H1 (cell line): ENCODE measurements around the gene URAD. TPM values are rescaled to one million over a fixed set of nuclear protein-coding genes. Genes with fewer than 3 reads are reported as not detected.

Experiments
- ATF3 ChIP-seq: IDR thresholded peaks from 2 replicates; pipeline ENCODE4 v1.6.1; 2011; ENCODE audit warnings: low read depth, mild to moderate bottlenecking, low read length; ENCODE audit not compliant: insufficient read depth
- CTBP2 ChIP-seq: IDR thresholded peaks from 2 replicates; pipeline ENCODE4 v1.7.0; 2011; ENCODE audit warnings: borderline replicate concordance, mild to moderate bottlenecking, moderate library complexity, mixed read lengths, low read length; ENCODE audit not compliant: insufficient read depth, insufficient read length
- EZH2 ChIP-seq: fragments of 200-600 bp; sonication (generic); IDR thresholded peaks from 2 replicates; pipeline ENCODE4 v1.7.1; 2012; ENCODE audit warnings: low read depth, mild to moderate bottlenecking, moderate library complexity, low read length, inconsistent platforms; ENCODE audit not compliant: severe bottlenecking
- GABPA ChIP-seq: IDR thresholded peaks from 2 replicates; pipeline ENCODE4 v1.6.1; 2011; ENCODE audit warnings: mild to moderate bottlenecking, low read length, moderate library complexity, borderline replicate concordance; ENCODE audit not compliant: insufficient read depth
- POLR2A ChIP-seq, 2 experiments: IDR thresholded peaks; 1 replicate in 1 of 2; 2 replicates in 1 of 2; pipeline ENCODE4 v1.6.1; 2011; ENCODE audit warnings: low read depth in 2 of 2, low read length in 2 of 2, mild to moderate bottlenecking in 2 of 2; ENCODE audit errors: control extremely low read depth in 1 of 2
- SAP30 ChIP-seq: fragments of 300-600 bp; sonication (generic); IDR thresholded peaks from 2 replicates; pipeline ENCODE4 v1.7.1; 2012; ENCODE audit warnings: low read length, moderate library complexity, mild to moderate bottlenecking, inconsistent platforms; ENCODE audit not compliant: insufficient read depth, insufficient replicate concordance
- SIN3A ChIP-seq, 2 experiments: IDR thresholded peaks in 1 of 2; conservative IDR thresholded peaks in 1 of 2; 2 replicates each; pipeline ENCODE4 v1.6.1; 2011 to 2012; ENCODE audit warnings: low read length in 2 of 2, improper control_type of control experiment in 1 of 2, low read depth in 1 of 2, mild to moderate bottlenecking in 1 of 2
- SIRT6 ChIP-seq: IDR thresholded peaks from one replicate; pipeline ENCODE4 v1.7.1; 2012; ENCODE audit warnings: low read length, inconsistent platforms
- YY1 ChIP-seq: IDR thresholded peaks from 2 replicates; pipeline ENCODE4 v1.6.1; 2011; ENCODE audit warnings: low read depth, mild to moderate bottlenecking, low read length
- ZNF274 ChIP-seq: IDR thresholded peaks from 2 replicates; pipeline ENCODE4 v1.7.0; 2012; ENCODE audit warnings: low read length, borderline replicate concordance; ENCODE audit errors: extremely low read depth
- polyA plus RNA-seq, 7 experiments: library from polyadenylated mRNA; depleted of rRNA in 3 of 7; stranded (reverse) in 5 of 7; unstranded in 2 of 7; fragments of >200 nt in 5 of 7; fragments of 200-250 nt in 2 of 7; gene quantifications; 1 replicate in 5 of 7; 2 replicates in 1 of 7; 4 replicates in 1 of 7; pipeline versions ENCODE4 v1.2.1 to v1.2.3, GENCODE V29; 2011 to 2013; ENCODE audit warnings: missing spikeins in 2 of 7, mixed read lengths in 2 of 7
- total RNA-seq: library from RNA; stranded (reverse); fragmentation: NEBNext Ultra II Directional; extraction: Animal tissue kit (Norgen Biotek cat#: 25700); gene quantifications from 2 replicates; pipeline ENCODE4 v1.2.1, GENCODE V29; 2021
- TF ChIP-seq, protein P1 (sequence below), 3 experiments: IDR thresholded peaks; 1 replicate in 2 of 3; 2 replicates in 1 of 3; pipeline versions ENCODE4 v1.5.1 to v1.6.1; 2011; ENCODE audit warnings: low read length in 3 of 3, mild to moderate bottlenecking in 3 of 3, inconsistent platforms in 2 of 3, low read depth in 1 of 3, moderate library complexity in 1 of 3; ENCODE audit not compliant: insufficient read depth in 1 of 3; ENCODE audit errors: control extremely low read depth in 1 of 3
- TF ChIP-seq, protein P2 (sequence below): IDR thresholded peaks from 2 replicates; pipeline ENCODE4 v1.6.1; 2012; ENCODE audit warnings: inconsistent platforms

URAD gene
- total and polyA plus RNA-seq, 2 of the 8 experiments (the other 6 are each of a cell fraction or from before 2014, with no cell fraction given), result not detected

- TF ChIP-seq, protein P1, sequence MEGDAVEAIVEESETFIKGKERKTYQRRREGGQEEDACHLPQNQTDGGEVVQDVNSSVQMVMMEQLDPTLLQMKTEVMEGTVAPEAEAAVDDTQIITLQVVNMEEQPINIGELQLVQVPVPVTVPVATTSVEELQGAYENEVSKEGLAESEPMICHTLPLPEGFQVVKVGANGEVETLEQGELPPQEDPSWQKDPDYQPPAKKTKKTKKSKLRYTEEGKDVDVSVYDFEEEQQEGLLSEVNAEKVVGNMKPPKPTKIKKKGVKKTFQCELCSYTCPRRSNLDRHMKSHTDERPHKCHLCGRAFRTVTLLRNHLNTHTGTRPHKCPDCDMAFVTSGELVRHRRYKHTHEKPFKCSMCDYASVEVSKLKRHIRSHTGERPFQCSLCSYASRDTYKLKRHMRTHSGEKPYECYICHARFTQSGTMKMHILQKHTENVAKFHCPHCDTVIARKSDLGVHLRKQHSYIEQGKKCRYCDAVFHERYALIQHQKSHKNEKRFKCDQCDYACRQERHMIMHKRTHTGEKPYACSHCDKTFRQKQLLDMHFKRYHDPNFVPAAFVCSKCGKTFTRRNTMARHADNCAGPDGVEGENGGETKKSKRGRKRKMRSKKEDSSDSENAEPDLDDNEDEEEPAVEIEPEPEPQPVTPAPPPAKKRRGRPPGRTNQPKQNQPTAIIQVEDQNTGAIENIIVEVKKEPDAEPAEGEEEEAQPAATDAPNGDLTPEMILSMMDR (IDR thresholded peaks at IDR 0.05; ENCODE audit: control extremely low read depth in 1 of 3, insufficient read depth in 1 of 3, low read depth in 1 of 3, low read length in 3 of 3), result peak; percentile 90 to 97 (median 93)
- TF ChIP-seq CTBP2 (peak; percentile 86), ATF3 (no peak), POLR2A (IDR thresholded peaks at IDR 0.05; ENCODE audit: control extremely low read depth in 1 of 2, low read depth in 2 of 2, low read length in 2 of 2) (no peak), ZNF274 (no peak), YY1 (peak; percentile 35; the same call in 1 of the 2 replicates), GABPA (peak; percentile 82; the same call in 1 of the 2 replicates), SIN3A (conservative IDR thresholded peaks at IDR 0.05 in 1 of 2, IDR thresholded peaks at IDR 0.05 in 1 of 2; ENCODE audit: low read depth in 1 of 2, low read length in 2 of 2) (no peak), SAP30 (no peak), EZH2 (peak; percentile 92), SIRT6 (no peak)
- TF ChIP-seq, protein P2, sequence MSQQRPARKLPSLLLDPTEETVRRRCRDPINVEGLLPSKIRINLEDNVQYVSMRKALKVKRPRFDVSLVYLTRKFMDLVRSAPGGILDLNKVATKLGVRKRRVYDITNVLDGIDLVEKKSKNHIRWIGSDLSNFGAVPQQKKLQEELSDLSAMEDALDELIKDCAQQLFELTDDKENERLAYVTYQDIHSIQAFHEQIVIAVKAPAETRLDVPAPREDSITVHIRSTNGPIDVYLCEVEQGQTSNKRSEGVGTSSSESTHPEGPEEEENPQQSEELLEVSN, result no peak; the same call in 1 of the 2 replicates
Observed at GRCh38 chr13:27953676-27954405, 34.7 kb downstream of the URAD start (continued).
